Stimulated activated CD4-positive, alpha-beta T cell treated with anti-CD3 and anti-CD28 coated beads, Interleukin-4, amount 100 ng/mL, for 48 hours (primary cell): ENCODE results near the gene LMOD3.

Experiments used
- DNase-seq, 2 donors: peaks; one replicate each; pipeline ENCODE4 v3.0.0-alpha.2; 2020; ENCODE audit warnings: low read depth in 2 of 2

Gene LMOD3

DNA sequence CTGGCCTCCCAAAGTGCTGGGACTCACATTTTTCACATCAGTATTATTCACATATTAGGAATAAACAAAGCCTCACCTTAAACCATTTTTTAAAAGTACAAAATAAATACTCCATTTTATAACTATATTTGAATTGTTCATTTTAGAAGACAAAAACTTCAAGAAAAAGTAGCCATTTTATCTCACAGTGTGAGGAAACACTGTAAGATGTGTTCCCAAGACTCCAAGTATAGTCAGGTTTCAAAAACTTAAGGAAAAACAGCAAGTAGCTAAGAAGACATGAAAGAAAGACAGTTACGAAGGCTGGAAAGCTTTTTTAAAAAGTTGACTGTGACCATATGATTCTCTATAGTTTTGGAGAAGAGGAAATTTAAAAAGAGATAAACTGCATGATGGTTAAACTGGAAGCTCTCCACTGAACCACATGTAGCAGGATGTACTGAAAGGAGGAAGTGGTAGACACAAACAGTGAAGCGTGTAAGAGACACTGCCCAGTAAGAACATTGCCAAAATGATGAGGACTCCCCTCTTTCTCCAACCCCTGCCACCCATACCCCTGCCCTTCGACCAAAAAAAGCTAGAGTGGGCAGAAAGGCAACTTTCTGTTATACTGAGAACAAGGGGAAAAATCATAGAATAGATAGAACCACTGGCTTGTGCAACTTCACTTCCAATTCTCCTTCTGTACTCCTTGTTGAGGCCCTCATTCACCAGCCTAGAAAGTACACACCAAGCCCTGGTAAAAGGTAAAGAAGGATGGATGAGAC lies 64.0 kb downstream of the LMOD3 start:
- no peak for DNase-seq
